GM18507 (cell line): ENCODE results near the gene ACKR1.

ENCODE experiments used
- DNase-seq: peaks from one replicate; pipeline ENCODE4 v3.0.0; 2011; ENCODE audit warnings: low read depth; ENCODE audit not compliant: insufficient read length; ENCODE audit errors: extremely low spot score
- FAIRE-seq: peaks from 2 replicates; lab custom pipeline; 2011; peaks lifted over from hg19 to GRCh38; lab: Jason Lieb, UNC

ACKR1 gene

DNA sequence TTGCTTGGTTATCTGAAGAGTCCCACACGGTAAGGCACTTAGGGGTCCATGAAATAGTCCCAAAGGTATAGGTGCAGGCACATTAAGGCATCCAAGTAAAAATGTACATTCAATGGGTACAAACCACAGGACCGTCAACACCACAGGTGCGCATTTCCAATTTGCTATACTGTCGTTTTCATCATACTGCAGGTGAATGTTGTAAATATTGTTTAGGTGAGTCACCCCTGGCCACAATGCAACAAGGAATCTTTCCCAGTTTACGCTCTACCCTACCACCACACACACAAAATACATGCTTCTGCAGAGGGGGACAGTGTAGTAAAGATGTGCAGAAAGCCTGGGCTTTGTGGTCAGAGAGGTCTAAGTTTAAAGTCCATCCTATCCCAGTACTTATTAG, 19.6 kb upstream of the ACKR1 start:
- DNase-seq, result no peak
- no peak for FAIRE-seq

DNA sequence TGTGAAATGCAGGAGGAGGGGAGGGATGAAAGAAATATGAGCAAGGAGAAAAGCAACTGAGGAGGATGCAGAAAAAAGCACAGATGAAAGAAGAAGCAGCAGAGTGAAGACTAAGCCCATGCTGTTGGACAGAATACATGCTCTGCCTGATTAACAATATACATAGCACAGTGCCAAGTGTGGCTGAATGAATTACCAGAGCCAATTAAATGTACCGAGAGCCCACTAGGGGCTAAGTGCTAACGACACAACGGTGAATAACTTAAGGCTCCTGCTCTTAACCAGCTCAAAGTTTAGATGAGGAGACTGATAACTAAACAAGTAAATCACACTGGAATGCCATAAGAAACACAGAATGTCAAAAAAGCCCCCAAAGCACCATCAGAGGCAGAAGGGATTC, 17.6 kb upstream of the ACKR1 start:
- FAIRE-seq (no peak), DNase-seq (no peak)

DNA sequence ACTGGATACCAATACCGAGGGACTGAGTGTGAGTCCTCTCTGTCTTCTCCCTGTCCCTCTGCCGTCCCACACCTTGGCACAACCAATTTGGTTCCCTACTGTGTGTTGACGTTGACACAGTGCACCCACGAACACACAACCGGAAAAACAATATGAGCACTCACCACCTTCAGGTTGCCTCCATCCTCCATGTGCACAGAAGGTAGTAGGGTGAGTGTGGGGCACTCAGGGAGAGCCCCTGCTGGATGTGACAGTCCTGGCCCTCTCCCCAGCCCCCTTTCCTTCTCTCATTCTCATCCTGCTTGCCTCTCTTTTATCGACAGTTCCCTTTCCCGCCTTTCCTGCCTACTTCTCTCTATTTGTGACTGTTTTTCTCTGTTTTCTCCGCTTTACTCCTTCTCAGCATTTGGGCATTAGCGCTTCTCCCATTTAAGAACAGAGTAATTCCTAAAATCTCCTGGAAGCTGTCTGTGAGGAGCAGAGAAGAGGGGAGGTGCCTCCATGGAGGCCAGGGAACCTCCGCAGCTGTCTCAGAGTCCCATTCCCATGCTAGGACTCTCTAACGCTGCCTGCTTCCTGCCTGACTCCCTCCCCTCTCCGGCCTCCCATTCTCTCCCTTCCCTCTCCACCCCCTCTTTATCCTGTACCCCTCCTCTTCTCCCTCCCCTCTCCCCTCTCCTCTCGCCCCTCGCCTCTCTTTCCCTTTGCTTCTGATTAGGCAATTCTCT, 16.9 kb upstream of the ACKR1 start:
- FAIRE-seq, result no peak
- no peak for DNase-seq

DNA sequence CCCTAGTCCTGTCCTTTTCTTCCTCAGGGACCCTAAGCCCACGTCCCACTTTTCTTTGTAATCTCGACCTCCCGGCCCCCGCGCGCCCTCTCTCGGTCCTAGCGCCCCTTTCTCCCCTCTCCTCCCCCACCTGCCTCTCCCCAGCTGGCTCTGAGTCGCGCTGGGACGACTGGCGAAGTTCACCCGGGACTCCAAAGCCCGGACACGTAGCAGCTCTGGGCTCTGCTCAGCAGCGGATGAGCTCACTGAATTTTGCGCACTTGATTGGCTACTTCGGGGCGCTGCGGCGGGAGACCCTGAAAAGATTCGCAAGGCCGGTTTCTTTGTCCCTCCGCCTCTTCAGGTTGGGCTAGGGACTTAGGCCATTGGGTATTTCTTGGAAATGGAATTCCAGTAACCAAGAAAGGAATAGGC, 16.3 kb upstream of the ACKR1 start:
- DNase-seq (no peak), FAIRE-seq (no peak)

DNA sequence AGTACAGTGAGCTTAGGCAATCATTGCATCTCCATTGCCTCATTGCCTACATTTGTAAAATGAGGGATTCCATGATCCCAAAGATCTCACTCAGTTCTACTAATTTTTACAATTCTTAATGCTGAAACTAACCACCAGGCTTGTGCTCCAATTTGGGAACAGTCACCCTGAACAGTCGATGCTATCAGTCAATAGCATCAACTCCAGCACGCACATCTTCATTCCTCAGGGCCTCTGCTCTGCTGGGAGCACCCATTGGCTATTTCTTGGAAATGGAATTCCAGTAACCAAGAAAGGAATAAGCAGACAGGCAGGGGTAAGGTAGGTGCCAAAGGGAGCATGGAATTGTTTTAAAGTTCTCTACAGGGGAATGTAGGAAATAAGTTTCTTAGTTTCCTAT, 14.2 kb upstream of the ACKR1 start:
- DNase-seq (no peak), FAIRE-seq (no peak)

DNA sequence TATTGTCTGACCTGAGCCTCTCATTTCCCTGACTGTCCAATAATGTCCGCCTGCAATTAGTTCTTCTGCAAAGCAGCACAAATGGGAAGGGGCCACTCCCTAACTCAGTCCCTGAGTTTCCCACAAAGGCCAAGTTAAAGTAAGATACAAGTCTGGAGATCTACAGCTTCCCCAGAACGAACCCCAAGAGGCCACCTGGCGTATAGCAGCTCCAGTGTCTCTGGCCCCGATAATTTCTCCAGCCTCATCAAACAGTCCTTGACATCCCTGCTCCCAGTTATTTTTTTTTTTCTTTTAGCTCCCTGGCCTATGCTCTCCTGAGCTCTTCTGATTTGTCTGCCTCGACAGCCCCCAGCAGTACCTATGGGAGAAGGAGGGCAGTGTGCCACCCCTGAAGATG, 8.1 kb upstream of the ACKR1 start:
- FAIRE-seq (peak; percentile 21), DNase-seq (no peak)

DNA sequence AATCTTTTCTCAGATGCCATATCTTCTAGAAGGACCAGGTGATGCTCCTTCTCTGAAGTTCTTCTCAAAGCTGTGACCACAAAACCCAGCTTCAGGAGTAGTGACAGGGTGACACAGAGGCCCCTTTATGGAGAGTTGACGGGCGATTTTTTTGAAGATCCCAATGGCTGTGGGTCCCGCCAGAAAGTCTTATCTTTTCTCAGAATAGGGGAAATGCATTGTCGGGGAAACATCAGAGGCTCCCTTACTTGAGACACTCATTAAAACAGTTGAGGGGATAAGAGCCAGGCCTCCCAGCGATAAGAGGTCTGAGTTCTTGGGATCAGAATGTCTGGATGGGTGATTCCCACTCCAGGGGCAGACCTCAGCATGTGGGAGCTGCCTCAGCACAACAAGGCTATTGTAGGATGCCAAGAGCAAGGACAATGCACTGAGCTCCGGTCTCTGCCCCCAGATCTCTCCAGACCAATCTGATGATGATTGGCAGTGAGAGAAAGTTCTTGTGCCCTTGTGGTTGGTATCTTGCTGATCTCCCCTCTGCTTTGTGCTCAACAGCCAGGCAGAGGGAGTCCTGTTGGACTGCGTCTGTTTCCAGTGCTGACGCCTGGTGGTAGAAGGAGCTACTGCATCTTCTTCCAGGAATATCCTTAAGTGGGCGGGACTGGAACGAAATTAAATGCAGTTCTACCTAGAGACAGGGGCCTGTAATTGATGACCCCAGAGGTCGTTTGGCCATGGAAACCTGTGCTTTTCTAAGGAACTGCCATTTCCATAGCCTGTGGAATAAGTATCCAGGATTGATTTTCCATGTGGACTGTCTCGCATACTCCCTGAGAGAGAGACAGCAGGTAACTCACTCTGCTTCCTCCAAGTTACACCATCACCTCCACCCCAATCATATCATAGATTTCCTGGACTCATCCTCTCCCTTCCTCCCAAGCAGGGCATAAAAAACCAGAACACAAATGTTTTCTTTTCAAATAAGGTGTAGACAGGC, 6.8 kb upstream of the ACKR1 start:
- FAIRE-seq, result peak; percentile 77
- peak; percentile 30 for DNase-seq

DNA sequence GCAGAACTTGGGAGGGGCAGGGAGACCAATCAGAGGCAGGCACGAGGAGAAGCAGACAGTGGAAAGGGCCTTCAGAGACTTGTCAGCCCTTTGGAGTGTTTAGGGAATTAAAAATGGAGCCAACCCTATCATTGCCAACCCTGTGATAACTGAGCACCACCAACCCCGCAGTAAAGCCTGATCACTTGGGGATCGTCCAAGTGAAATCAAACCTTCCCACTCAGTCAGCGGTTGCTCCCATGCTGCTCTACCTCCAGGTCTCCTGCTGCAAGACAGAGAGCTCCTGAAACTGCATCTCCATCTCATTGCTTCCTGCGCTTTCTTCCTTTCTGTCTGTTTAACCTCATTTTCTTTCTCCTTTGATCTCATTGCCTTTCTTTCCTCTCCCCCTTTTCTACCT, 4.8 kb upstream of the ACKR1 start:
- FAIRE-seq (no peak), DNase-seq (no peak)

DNA sequence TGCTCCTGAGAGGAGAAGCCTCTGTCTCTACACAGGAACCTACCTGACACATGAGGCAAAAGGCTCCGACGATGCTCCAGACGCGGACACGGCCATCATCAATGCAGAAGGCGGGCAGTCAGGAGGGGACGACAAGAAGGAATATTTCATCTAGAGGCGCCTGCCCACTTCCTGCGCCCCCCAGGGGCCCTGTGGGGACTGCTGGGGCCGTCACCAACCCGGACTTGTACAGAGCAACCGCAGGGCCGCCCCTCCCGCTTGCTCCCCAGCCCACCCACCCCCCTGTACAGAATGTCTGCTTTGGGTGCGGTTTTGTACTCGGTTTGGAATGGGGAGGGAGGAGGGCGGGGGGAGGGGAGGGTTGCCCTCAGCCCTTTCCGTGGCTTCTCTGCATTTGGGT, 3.9 kb upstream of the ACKR1 start:
- FAIRE-seq, result no peak
- no peak for DNase-seq

DNA sequence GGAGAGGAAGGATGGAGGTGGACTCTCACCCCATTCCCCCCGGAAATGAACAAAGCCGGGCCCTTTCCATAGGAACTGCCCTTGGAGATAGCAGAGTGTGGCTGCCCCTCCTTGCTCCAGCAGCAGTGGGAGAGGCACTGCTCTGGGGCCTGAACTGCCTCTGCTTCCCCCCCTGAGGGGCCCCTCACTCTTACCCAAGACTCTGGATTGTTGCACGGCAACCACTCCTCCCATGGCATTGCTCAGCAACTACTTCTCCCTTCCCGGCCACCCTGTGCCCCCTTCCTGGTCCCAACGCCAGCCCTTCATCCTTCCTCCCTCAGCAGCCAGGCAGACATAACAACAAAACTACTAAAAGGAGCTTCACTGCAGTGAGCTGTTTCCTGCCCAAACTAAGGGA, 3.0 kb upstream of the ACKR1 start:
- FAIRE-seq (no peak), DNase-seq (no peak)

DNA sequence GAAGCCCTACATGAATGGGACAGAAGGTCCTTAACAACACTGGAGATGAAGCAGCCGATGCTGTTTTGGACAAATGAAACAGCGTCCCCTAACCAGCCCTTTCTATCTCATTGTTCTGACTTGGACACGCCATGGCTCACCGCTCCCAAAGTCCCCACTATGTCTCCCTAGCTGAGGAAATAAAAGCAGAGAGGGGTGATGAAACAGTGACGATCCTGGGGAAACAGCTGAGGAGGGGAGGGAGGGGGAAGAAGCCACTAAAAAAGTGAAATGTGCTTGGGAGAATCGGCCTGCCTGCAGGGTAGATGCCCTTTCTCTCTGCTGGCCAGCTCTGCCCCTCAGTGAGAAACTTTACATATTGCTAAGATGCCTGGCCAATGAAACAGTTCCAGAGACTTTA, 1.1 kb upstream of the ACKR1 start:
- FAIRE-seq (no peak), DNase-seq (no peak)

DNA sequence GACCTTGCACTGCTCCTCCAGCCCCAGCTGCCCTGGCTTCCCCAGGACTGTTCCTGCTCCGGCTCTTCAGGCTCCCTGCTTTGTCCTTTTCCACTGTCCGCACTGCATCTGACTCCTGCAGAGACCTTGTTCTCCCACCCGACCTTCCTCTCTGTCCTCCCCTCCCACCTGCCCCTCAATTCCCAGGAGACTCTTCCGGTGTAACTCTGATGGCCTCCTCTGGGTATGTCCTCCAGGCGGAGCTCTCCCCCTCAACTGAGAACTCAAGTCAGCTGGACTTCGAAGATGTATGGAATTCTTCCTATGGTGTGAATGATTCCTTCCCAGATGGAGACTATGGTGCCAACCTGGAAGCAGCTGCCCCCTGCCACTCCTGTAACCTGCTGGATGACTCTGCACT, 550 bp downstream of the ACKR1 start:
- FAIRE-seq, result no peak
- DNase-seq, result no peak

DNA sequence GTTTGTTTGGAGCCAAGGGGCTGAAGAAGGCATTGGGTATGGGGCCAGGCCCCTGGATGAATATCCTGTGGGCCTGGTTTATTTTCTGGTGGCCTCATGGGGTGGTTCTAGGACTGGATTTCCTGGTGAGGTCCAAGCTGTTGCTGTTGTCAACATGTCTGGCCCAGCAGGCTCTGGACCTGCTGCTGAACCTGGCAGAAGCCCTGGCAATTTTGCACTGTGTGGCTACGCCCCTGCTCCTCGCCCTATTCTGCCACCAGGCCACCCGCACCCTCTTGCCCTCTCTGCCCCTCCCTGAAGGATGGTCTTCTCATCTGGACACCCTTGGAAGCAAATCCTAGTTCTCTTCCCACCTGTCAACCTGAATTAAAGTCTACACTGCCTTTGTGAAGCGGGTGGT, 1.4 kb downstream of the ACKR1 start:
- FAIRE-seq, result no peak
- no peak for DNase-seq

DNA sequence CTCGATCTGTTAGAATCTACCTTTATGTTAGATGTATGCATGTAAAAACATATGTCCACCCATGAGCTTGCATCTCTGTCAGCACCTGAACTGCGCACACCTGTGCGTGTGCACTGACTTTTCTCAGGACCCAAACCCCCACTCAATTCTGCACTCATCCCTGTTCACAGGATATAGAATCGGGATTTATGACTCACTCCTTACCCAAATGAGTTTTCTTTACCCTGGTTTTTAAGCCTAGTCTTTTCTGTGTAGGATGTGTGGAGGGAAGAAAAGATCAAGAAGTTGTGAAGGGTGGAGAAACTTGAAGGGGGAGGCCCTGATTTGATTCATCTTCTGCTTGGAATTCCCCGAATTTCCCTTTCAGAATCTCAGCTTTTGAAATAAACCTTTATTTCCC, 2.4 kb downstream of the ACKR1 start:
- DNase-seq (no peak), FAIRE-seq (no peak)

DNA sequence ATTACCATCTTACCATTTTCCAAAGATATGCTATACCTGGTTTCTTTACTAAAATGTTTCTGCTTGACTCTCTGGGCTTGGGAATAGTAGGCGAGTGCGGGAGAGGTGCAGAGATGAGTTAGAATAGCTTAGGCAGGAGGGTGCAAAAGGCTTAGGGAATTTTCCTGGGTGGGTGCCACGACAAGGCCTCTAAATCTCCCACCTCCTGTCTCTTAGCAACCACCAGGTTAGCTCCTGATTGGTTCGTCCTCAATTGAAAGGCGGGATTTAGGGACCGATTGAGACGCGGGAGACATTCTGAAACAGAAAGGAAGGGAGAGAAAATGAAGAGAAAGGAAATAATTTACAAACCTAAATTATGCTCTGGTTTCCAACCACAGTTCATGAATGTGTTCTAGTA, 3.1 kb downstream of the ACKR1 start:
- no peak for FAIRE-seq
- no peak for DNase-seq

DNA sequence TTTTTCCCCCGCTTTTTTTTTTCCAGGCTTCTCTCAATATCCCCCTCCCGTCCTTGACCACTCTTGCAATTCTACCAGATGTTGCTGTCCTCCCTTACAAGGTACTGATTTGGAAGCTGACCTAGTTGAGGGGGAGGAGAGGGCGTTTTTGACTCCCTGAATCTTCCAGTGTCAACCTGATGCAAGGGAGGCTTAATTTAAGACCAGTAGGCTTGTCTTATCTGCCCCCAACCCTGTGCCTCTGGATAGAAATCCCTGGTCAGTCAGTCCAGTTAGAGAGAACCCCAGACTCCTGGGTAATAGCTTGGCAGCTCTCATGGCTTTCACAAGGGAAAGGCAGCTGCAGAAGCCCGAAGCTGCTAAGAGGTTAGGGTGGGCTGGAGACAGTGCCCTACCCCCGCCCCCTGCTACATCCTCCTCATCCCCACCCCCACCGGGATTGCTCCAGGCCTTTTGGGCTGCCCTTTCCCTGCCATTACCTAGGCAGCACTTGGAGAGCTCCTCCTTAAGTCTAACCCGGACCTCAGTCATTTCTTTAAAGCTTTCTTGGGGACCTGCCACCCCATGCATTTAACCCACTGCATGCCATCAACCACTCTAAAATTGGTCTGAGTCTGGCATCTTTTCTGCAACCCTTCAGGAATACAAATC, 3.6 kb downstream of the ACKR1 start:
- DNase-seq, result no peak
- FAIRE-seq, result no peak

DNA sequence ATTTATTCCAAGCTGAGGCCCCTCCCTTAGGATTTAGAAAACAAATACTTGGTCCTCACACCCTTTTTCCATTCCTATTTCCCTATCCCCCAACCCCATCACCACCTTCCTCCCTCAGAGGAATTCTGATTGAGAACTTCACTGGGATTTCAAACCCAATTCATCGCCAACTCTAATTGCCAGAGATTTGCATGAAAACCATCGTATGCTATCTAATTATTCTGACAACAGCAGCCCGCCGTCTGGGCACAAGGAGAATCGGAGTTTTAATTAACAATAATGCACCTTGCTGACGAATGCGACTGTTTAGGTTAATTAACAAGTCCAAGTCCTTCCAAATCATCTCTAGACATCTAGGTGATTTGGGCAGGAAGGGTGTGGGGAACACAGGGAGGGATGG, 4.4 kb downstream of the ACKR1 start:
- no peak for FAIRE-seq
- DNase-seq, result no peak

DNA sequence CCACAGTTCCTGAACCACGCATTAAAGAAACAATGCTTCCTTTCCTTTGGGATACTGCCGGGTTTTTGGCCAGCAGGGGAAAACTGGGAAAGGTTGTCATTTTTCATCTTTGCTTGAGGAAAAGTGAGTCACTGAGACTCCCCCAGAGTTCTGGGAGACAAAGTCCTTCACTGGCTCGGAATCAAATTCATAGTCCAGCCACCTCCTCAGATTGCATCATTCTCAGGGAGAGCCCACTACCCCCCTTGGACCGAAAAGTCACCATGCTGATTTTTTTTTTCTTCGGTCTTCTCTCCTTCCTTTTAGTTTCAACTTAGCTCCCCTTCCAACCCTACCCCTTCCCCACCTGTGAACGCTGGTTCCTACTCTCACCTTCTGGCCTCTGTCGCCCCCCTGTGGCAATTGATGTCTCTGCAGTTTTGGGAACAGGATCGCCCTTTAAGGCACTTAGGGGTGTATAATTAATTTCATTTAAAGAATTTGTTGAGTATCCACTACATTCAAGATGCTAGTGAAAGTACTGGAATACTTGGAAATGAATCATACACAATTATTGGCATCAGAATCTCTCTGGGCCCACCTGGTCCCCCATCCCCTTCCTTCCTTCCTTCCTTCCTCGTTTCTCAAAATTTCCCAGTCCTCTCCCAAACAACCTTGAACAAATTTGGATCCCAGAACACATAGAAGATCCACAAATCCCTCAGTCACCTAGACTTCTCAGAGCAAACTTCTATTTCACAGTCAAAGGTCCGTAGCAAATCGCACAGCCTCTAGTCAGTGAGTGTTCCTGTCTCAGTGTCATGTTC, 6.9 kb downstream of the ACKR1 start:
- peak; percentile 62 for FAIRE-seq

DNA sequence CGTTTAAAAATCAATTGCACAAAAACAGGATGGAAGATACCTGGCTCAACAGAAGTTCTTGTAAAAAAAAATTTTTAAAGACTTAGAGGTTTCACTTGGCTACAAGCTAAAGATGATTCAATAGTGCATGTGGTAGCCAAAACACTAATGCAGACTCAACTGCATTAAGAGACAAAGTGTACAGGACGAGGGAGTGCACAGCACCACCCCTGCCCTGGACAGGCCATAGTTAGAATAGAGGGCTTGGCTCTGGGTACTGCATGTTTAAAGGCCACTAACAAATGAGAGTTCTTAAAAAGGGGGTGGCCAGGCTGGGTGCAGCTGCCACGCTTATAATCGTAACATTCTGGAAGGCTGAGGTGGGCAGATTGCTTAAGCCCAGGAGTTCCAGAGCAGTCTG, 7.9 kb downstream of the ACKR1 start:
- FAIRE-seq, result no peak
- no peak for DNase-seq

More for the DNA sequence above, 6.9 kb downstream of the ACKR1 start:
- no peak for DNase-seq
